Kidney epithelial cell (primary cell): ENCODE results near the gene OR5AU1. TPM values are rescaled to one million over a fixed set of nuclear protein-coding genes. Genes with fewer than 3 reads are reported as not detected.

Source experiments
- DNase-seq: peaks from one replicate; pipeline ENCODE4 v3.0.0-alpha.2; 2010; ENCODE audit warnings: low read depth
- H3K27me3 ChIP-seq: 2 replicates; pipeline ENCODE4 v1.6.0; 2011; ENCODE audit warnings: low read length; ENCODE audit not compliant: control insufficient read depth, insufficient read depth
- H3K36me3 ChIP-seq: 2 replicates; pipeline ENCODE4 v1.5.1; 2011; ENCODE audit warnings: low read length; ENCODE audit not compliant: control insufficient read depth, insufficient read depth
- H3K4me3 ChIP-seq: 2 replicates; pipeline ENCODE4 v1.5.1; 2011; ENCODE audit warnings: low read depth, mild to moderate bottlenecking, control low read depth, low read length
- total RNA-seq: library from RNA; depleted of rRNA; stranded (reverse); fragments of >200 nt; gene quantifications from 2 replicates; pipeline ENCODE4 v1.2.3, GENCODE V29; 2015
- TF ChIP-seq, protein P1 (sequence below): IDR thresholded peaks from 2 replicates; pipeline ENCODE4 v1.5.1; 2011; ENCODE audit warnings: mild to moderate bottlenecking, moderate library complexity, low read length, control low read depth, inconsistent platforms; ENCODE audit not compliant: insufficient read depth, poor library complexity, severe bottlenecking

The OR5AU1 gene
- total RNA-seq, 1 donor from 2014 or later, result not detected

- no peaks in the 10 kb centered on the region for H3K27me3 ChIP-seq
- DNase-seq, result no peak
- TF ChIP-seq, protein P1, sequence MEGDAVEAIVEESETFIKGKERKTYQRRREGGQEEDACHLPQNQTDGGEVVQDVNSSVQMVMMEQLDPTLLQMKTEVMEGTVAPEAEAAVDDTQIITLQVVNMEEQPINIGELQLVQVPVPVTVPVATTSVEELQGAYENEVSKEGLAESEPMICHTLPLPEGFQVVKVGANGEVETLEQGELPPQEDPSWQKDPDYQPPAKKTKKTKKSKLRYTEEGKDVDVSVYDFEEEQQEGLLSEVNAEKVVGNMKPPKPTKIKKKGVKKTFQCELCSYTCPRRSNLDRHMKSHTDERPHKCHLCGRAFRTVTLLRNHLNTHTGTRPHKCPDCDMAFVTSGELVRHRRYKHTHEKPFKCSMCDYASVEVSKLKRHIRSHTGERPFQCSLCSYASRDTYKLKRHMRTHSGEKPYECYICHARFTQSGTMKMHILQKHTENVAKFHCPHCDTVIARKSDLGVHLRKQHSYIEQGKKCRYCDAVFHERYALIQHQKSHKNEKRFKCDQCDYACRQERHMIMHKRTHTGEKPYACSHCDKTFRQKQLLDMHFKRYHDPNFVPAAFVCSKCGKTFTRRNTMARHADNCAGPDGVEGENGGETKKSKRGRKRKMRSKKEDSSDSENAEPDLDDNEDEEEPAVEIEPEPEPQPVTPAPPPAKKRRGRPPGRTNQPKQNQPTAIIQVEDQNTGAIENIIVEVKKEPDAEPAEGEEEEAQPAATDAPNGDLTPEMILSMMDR, result no peak
- H3K36me3 ChIP-seq, result no peaks in the 10 kb centered on the region
- H3K4me3 ChIP-seq, result no peak overlapping the region
Observed at GRCh38 chr14:21192875-21193535, 37.1 kb upstream of the OR5AU1 start.

DNA sequence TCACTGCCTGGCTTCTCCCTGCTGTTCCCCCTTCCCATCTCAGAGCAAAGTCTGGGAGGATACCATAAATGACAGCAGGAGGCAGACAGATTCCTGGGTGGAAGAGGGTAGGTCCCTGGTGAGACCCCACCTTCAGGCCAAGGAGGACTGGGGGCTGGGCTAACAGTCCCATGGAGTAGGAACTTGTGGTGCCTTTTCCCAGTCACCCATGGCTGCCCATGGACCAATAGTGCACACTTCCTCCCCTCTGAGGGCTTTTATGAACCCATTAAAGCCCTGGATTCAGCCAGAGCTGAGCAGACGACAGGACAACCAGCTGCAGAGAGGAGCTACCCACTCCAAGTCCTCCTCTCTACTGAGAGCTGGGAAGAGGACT, 36.6 kb upstream of the OR5AU1 start:
- Histone ChIP-seq H3K4me3 (no peak overlapping the region), H3K27me3 (no peaks in the 10 kb centered on the region), H3K36me3 (no peaks in the 10 kb centered on the region)
- TF ChIP-seq, protein P1, result no peak
- DNase-seq, result no peak

DNA sequence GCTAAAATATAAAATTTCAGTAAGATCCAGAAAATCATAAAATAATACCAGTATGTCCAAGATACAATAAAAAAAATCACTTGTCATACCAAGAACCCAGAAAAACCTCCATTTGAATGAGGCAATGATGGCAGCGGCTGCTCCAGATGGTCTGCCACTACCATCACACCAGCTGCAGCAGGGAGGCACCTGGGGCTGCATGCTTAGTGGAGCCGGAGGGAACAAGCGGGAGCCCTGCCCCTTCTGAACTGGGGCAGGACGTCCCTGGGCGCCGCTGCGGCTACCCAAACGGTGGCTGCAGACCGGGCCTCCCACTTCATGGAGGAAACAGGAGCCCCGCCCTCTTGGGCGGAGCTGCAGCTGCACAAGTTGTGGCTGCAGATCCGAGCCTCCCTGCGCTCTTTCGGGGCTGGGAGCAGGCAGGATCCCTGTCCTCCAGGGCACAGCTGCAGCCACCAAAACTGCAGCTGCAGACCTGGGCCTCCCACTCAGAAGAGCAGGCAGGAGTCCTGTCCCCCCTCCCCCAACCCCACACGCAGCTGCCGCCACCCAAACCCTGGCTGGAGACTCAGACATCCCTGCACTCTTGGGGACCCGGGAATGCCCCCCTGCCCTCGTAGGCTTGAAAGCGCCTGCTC, 36.1 kb upstream of the OR5AU1 start:
- H3K27me3 ChIP-seq, result no peaks in the 10 kb centered on the region
- no peaks in the 10 kb centered on the region for H3K36me3 ChIP-seq
- H3K4me3 ChIP-seq, result peak overlapping the region; percentile 25
- peak; percentile 35 for DNase-seq
- TF ChIP-seq, protein P1, result no peak

DNA sequence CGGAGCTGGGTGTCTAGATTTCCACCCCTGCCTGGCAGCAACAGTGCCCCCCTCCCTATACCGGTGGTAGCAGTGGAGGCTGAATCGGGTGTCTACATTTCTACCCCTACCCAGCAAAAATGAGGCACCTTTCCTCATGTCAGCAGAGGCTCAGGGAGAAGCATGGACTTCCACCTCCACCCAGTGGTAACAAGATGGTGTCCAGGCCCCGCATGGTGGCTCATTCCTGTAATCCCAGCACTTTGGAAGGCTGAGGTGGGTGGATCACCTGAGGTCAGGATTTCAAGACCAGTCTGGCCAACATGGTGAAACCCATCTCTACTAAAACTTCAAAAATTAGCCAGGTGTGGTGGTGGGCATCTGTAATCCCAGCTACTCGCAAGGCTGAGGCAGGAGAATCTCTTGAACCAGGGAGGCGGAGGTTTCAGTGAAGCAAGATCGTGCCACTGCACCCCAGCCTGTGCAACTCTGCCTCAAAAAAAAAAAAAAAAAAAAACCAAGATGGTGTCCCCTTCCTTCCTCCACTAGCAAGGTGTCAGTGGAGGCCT, 35.5 kb upstream of the OR5AU1 start:
- H3K27me3 ChIP-seq, result no peaks in the 10 kb centered on the region
- no peaks in the 10 kb centered on the region for H3K36me3 ChIP-seq
- DNase-seq, result no peak
- TF ChIP-seq, protein P1, result no peak
- H3K4me3 ChIP-seq, result no peak overlapping the region

- Histone ChIP-seq H3K4me3 (no peak overlapping the region), H3K27me3 (no peaks in the 10 kb centered on the region), H3K36me3 (no peaks in the 10 kb centered on the region)
- TF ChIP-seq, protein P1, result no peak
- no peak for DNase-seq
Observed at GRCh38 chr14:21185491-21185890, 29.6 kb upstream of the OR5AU1 start.
